ENCODE measurements around the gene ZFYVE27. TPM values are rescaled to one million over a fixed set of nuclear protein-coding genes. Genes with fewer than 3 reads are reported as not detected.

Gene ZFYVE27
- total and polyA plus RNA-seq, 2 experiments from 2014 or later: 50.7 to 59.8 TPM

- no peaks in the 10 kb centered on the region for H3K4me1 ChIP-seq (ENCODE audit: low read depth)
- no peak overlapping the region for H3K4me3 ChIP-seq
- H3K27ac ChIP-seq: no peak overlapping the region
- TF ChIP-seq, protein P1, sequence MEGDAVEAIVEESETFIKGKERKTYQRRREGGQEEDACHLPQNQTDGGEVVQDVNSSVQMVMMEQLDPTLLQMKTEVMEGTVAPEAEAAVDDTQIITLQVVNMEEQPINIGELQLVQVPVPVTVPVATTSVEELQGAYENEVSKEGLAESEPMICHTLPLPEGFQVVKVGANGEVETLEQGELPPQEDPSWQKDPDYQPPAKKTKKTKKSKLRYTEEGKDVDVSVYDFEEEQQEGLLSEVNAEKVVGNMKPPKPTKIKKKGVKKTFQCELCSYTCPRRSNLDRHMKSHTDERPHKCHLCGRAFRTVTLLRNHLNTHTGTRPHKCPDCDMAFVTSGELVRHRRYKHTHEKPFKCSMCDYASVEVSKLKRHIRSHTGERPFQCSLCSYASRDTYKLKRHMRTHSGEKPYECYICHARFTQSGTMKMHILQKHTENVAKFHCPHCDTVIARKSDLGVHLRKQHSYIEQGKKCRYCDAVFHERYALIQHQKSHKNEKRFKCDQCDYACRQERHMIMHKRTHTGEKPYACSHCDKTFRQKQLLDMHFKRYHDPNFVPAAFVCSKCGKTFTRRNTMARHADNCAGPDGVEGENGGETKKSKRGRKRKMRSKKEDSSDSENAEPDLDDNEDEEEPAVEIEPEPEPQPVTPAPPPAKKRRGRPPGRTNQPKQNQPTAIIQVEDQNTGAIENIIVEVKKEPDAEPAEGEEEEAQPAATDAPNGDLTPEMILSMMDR (IDR thresholded peaks at IDR 0.05; ENCODE audit: low read depth, low read length): no peak
- H3K9me3 ChIP-seq (ENCODE audit: low read depth): no peaks in the 10 kb centered on the region
- DNase-seq (ENCODE audit: low read depth in 1 of 2, low spot score in 1 of 2): no peak
- peaks cover 36% of the 10 kb centered on the region for H3K36me3 ChIP-seq
- H3K27me3 ChIP-seq: no peaks in the 10 kb centered on the region
These were observed 17.8 kb downstream of the ZFYVE27 start for GRCh38 chr10:97754726-97755125.

- TF ChIP-seq, protein P1 (IDR thresholded peaks at IDR 0.05; ENCODE audit: low read depth, low read length): no peak
- peaks cover 29% of the 10 kb centered on the region for H3K36me3 ChIP-seq
These were observed 18.8 kb downstream of the ZFYVE27 start for GRCh38 chr10:97755718-97756117.

GRCh38 chr10:97757471-97757870 lies 20.5 kb downstream of the ZFYVE27 start:
- H3K9me3 ChIP-seq (ENCODE audit: low read depth): no peaks in the 10 kb centered on the region
- H3K27me3 ChIP-seq: no peaks in the 10 kb centered on the region
- no peaks in the 10 kb centered on the region for H3K4me1 ChIP-seq (ENCODE audit: low read depth)
- no peak overlapping the region for H3K4me3 ChIP-seq
- TF ChIP-seq, protein P1 (IDR thresholded peaks at IDR 0.05; ENCODE audit: low read depth, low read length): no peak
- peaks cover 24% of the 10 kb centered on the region for H3K36me3 ChIP-seq
- no peak overlapping the region for H3K27ac ChIP-seq
- DNase-seq (ENCODE audit: low read depth in 1 of 2, low spot score in 1 of 2): no peak

More at GRCh38 chr10:97755718-97756117, 18.8 kb downstream of the ZFYVE27 start:
- no peaks in the 10 kb centered on the region for H3K9me3 ChIP-seq (ENCODE audit: low read depth)
- no peak for DNase-seq (ENCODE audit: low read depth in 1 of 2, low spot score in 1 of 2)
- no peak overlapping the region for H3K27ac ChIP-seq
- H3K4me1 ChIP-seq (ENCODE audit: low read depth): no peaks in the 10 kb centered on the region
- H3K4me3 ChIP-seq: no peak overlapping the region
- no peaks in the 10 kb centered on the region for H3K27me3 ChIP-seq

DNA sequence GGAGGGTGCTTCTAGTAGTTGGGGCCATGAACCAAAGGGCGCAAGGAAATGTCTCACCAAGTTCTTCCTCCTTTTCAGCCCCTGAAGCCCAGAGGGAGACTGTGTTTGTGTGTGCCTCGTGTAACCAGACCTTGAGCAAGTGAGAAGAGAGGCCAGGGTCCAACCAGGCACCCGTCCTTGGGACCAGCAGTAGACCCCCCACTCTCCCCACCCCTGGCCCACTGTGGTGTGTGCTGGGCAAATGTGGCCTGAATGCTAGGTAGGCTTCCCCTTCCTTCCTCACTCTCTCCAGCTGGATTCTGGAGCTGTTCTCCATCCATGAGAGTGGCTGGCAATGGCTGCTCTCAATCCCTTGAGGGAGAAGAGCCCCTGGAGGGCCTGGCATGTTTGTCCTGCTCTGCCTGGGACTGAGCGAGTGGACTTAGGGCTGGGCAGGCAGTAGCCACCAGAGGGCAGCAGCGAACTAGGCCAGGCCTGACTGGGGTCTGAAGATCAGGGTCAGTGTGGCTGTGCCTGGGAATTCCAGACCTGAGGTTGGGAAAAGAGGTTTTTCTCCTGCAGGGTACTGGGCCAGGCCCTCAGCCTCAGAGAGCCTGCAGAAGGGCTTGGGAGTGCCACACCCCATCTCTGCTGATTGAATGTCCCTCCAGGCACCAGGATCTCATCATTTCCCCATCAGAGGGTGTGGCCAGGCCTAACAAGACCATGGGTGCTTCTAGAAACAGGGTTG lies 22.4 kb downstream of the ZFYVE27 start:
- TF ChIP-seq, protein P1 (IDR thresholded peaks at IDR 0.05; ENCODE audit: low read depth, low read length): peak; percentile 99
- DNase-seq (ENCODE audit: low read depth in 1 of 2, low spot score in 1 of 2): peak; percentile 83 to 89

GRCh38 chr10:97759946-97760345 lies 23.0 kb downstream of the ZFYVE27 start:
- Histone ChIP-seq H3K27ac (no peak overlapping the region), H3K4me1 (ENCODE audit: low read depth) (peaks cover 10% of the 10 kb centered on the region), H3K9me3 (ENCODE audit: low read depth) (no peaks in the 10 kb centered on the region), H3K4me3 (no peak overlapping the region), H3K36me3 (peaks cover 9% of the 10 kb centered on the region), H3K27me3 (no peaks in the 10 kb centered on the region)
- DNase-seq (ENCODE audit: low read depth in 1 of 2, low spot score in 1 of 2): no peak
- TF ChIP-seq, protein P1 (IDR thresholded peaks at IDR 0.05; ENCODE audit: low read depth, low read length): no peak

More for the DNA sequence above, 22.4 kb downstream of the ZFYVE27 start:
- Histone ChIP-seq H3K27me3 (no peaks in the 10 kb centered on the region), H3K9me3 (ENCODE audit: low read depth) (no peaks in the 10 kb centered on the region), H3K27ac (no peak overlapping the region), H3K4me1 (ENCODE audit: low read depth) (peaks cover 10% of the 10 kb centered on the region), H3K36me3 (peaks cover 14% of the 10 kb centered on the region), H3K4me3 (no peak overlapping the region)
